HPDE6-E6E7 (cell line): ENCODE measurements around the gene OR52E5.

ENCODE experiments used
- DNase-seq: peaks from one replicate; pipeline ENCODE4 v3.0.0; 2011; ENCODE audit warnings: missing footprints; ENCODE audit errors: extremely low spot score

The OR52E5 gene

GRCh38 chr11:5933116-5933515 lies 40.1 kb downstream of the OR52E5 start:
- DNase-seq, result no peak

GRCh38 chr11:5937868-5938602 lies 45.0 kb downstream of the OR52E5 start:
- no peak for DNase-seq

GRCh38 chr11:5938603-5938965 lies 45.6 kb downstream of the OR52E5 start:
- no peak for DNase-seq

- no peak for DNase-seq
These were observed 47.7 kb downstream of the OR52E5 start for GRCh38 chr11:5940748-5941147.

GRCh38 chr11:5941951-5942350 lies 48.9 kb downstream of the OR52E5 start, which contains the start of gene OR56A3:
Gene OR56A3 (plus strand): TSS chr11:5942251. CDS start chr11:5947347, 5,096 bp downstream.
- DNase-seq, result no peak
